Adrenal gland (tissue), 12 donors: ENCODE data around the gene PTCHD1. TPM values are rescaled to one million over a fixed set of nuclear protein-coding genes. Genes with fewer than 3 reads are reported as not detected.

Source experiments
- DNase-seq, 7 donors: peaks; one replicate each; pipeline ENCODE4 v3.0.0-alpha.2; 2019 to 2020
- H3K27ac ChIP-seq, 5 donors: fragments of 200-600 bp; sonication (generic) in 4 of 5; 1 replicate in 3 of 5; 2 replicates in 2 of 5; pipeline versions ENCODE4 v1.5.1 to v1.8.0; 2016 to 2020; ENCODE audit warnings: mild to moderate bottlenecking in 1 of 5
- H3K27me3 ChIP-seq: fragments of 200-600 bp; 2 replicates; pipeline ENCODE4 v1.8.0; 2021
- H3K36me3 ChIP-seq, 2 donors: fragments of 200-600 bp; replicated peaks in 1 of 2; 1 replicate in 1 of 2; 2 replicates in 1 of 2; pipeline versions ENCODE4 v1.5.1 to v1.8.0; 2018 to 2022
- H3K4me1 ChIP-seq, 2 donors: fragments of 200-600 bp; replicated peaks in 1 of 2; 1 replicate in 1 of 2; 2 replicates in 1 of 2; pipeline versions ENCODE4 v1.5.1 to v1.8.0; 2018 to 2021
- H3K4me3 ChIP-seq, 4 donors: fragments of 200-600 bp; sonication (generic) in 3 of 4; one replicate each; pipeline ENCODE4 v1.5.1; 2016 to 2018
- H3K9me3 ChIP-seq, 3 donors: fragments of 200-600 bp; sonication (generic) in 1 of 3; replicated peaks in 1 of 3; 1 replicate in 2 of 3; 2 replicates in 1 of 3; pipeline versions ENCODE4 v1.5.1 to v1.8.0; 2016 to 2021
- POLR2A ChIP-seq, 2 donors: fragments of 450-650 bp; IDR thresholded peaks; one replicate each; pipeline ENCODE4 v1.6.1; 2017; ENCODE audit warnings: antibody characterized with exemption in 2 of 2, mild to moderate bottlenecking in 2 of 2, moderate library complexity in 1 of 2
- WGBS, 4 donors: extraction: QIAGEN DNeasy Blood & Tissue Kit in 2 of 4; methylation state at CpG; one replicate each; pipeline versions ENCODE4 v1.1.5 to v1.1.7; 2013 to 2017; 5-methylcytosine and 5-hydroxymethylcytosine counted together
- intact Hi-C, 2 donors: fragments of 100-400 bp; cut with DNase I; formaldehyde crosslinking; loops; one replicate each; pipeline versions ENCODE4 v1.14.1 to v1.15.0; 2022 to 2023
- polyA plus RNA-seq, 3 donors: library from polyadenylated mRNA; stranded (reverse); fragments of 200-250 nt in 2 of 3; fragments of 350-450 nt in 1 of 3; fragmentation: Illumina TruSeq in 1 of 3; extraction: RNeasy Lipid Tissue Mini Kit (QIAGEN cat#74804) in 1 of 3; gene quantifications; one replicate each; pipeline ENCODE4 v1.2.3, GENCODE V29; 2013 to 2014
- total RNA-seq, 9 donors: library from RNA; depleted of rRNA in 4 of 9; stranded (reverse); fragments of >200 nt in 4 of 9; fragments of 120-200 nt in 1 of 9; fragmentation: NEBNext Ultra II Directional in 1 of 9; extraction: Animal tissue kit (Norgen Biotek cat#: 25700) in 1 of 9; gene quantifications; one replicate each; pipeline versions ENCODE4 v1.1.0 to v1.2.4, GENCODE V29; 2013 to 2023
- TF ChIP-seq, protein P1 (sequence below), 6 experiments: fragments of 450-650 bp in 4 of 6; fragments of 200-600 bp in 2 of 6; sonication (generic) in 1 of 6; IDR thresholded peaks; 1 replicate in 5 of 6; 2 replicates in 1 of 6; pipeline versions ENCODE4 v1.5.1 to v1.8.0; 2016 to 2021; ENCODE audit warnings: antibody characterized with exemption in 6 of 6, mild to moderate bottlenecking in 2 of 6, moderate library complexity in 1 of 6
- donor health status: healthy with polysubstance abuse.
- donor health status: Bipolar disorder and iron deficiency.
- donor health status: DM: yes; HTN: yes; CAD: no.
- donor health status: DM: no; HTN: no; CAD: no.
- donor health status: DM: no; HTN: no; CAD: no.
- donor health status: DM: yes; HTN: yes; CAD: no.

Gene PTCHD1
- total and polyA plus RNA-seq, 12 donors: 0.07 to 1.7 (median 0.11) TPM; not detected in 5

DNA sequence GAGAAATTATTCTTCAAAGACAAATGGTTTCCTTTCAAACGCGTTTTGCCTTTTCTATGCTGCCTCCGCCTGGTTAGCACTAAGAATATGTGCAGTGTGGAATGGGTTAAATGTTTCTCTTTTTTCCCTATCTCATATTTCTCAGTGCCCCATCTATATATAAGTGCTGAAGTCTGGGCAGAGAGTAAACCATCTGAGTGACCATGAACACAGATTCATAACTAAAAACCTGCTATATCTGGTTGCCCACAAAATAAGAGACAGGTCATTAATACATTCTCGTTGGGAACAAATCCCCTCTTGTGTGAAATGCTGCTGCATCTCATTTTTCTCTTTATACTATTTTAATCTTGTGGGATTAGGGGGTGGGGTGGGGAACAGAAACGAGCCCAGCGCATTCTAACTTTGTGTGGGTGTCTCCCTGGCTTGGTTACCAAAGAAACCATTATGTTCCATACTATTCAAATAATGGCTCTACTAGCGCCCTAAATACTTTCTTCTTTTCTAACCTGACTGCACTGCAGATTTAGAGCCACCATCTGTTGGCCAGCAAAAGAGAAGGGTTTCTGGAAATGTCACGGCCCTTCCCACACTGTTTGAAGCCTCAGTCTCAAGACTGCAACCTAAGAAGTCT lies 42.2 kb upstream of the PTCHD1 start:
- Histone ChIP-seq H3K9me3 (no peaks in the 10 kb centered on the region), H3K4me3 (no peak overlapping the region), H3K36me3 (no peaks in the 10 kb centered on the region), H3K27ac (no peak overlapping the region), H3K27me3 (no peaks in the 10 kb centered on the region), H3K4me1 (no peaks in the 10 kb centered on the region)
- intact Hi-C loops: no loop called here
- no peak for DNase-seq
- 55 to 67% (median 57%) methylated on average over 8 of the region's 8 CpGs for WGBS, 4 donors
- no peak for TF ChIP-seq POLR2A (IDR thresholded peaks at IDR 0.05)
- TF ChIP-seq, protein P1, sequence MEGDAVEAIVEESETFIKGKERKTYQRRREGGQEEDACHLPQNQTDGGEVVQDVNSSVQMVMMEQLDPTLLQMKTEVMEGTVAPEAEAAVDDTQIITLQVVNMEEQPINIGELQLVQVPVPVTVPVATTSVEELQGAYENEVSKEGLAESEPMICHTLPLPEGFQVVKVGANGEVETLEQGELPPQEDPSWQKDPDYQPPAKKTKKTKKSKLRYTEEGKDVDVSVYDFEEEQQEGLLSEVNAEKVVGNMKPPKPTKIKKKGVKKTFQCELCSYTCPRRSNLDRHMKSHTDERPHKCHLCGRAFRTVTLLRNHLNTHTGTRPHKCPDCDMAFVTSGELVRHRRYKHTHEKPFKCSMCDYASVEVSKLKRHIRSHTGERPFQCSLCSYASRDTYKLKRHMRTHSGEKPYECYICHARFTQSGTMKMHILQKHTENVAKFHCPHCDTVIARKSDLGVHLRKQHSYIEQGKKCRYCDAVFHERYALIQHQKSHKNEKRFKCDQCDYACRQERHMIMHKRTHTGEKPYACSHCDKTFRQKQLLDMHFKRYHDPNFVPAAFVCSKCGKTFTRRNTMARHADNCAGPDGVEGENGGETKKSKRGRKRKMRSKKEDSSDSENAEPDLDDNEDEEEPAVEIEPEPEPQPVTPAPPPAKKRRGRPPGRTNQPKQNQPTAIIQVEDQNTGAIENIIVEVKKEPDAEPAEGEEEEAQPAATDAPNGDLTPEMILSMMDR (IDR thresholded peaks at IDR 0.05): no peak

DNA sequence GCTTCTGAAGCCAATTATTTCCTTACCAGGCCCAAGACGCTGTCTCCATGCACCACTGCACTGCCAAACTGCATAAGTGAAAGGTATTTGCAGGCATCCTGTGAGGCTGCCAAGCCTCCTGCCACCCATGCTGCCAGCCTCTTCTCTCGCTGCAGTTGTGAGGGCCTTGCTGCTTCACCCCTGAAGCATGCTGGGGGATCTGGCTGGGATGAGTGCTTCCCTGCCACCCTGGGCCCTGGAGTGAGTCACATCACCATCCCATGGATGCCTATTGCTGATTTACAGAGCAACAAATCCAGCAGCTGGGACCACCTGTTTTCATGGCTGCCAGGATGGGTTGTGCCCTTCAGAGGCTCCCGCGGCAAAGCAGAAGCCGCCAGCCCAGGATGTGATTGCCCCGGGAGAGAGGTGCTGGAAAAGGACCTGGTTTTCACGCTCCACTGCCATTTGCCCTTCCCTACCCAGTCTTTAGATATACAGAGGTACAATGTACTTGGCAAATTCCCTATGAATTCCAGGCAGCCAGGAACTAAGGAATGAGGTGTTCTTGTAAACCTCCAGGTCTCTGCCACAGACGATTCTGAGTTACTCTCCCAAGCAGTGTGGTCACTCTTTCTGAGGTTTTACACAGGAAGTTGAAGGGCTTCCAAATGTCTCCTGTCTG lies 41.5 kb upstream of the PTCHD1 start:
- Histone ChIP-seq H3K36me3 (no peaks in the 10 kb centered on the region), H3K9me3 (no peaks in the 10 kb centered on the region), H3K27ac (no peak overlapping the region), H3K4me1 (no peaks in the 10 kb centered on the region), H3K4me3 (no peak overlapping the region), H3K27me3 (no peaks in the 10 kb centered on the region)
- WGBS, 4 donors: 75 to 82% (median 79%) methylated on average over 3 to 8 of the region's 8 CpGs
- intact Hi-C loops: no loop called here
- TF ChIP-seq, protein P1 (IDR thresholded peaks at IDR 0.05): no peak
- TF ChIP-seq POLR2A (IDR thresholded peaks at IDR 0.05): no peak
- no peak for DNase-seq

DNA sequence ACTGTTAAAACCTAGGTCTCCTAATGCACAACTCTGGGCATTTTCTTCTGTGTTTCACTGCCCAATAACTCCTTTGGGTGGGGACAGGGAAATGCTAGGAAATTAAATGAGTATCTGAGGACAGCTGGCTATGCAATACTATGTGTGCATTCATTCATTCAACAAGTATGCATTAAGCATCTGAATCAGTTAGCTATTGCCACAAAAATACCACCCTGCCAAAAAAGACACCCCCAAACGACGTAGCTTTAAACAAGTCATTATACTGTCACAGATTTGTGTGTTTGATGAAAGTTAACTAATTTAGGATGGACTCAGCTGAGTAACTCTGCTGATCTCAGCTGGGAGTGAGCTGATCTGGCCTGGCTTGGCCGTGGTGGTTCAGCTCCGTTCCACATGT lies 29.8 kb upstream of the PTCHD1 start:
- WGBS, 4 donors: 74 to 91% (median 81%) methylated on average over 4 of the region's 4 CpGs
- no peaks in the 10 kb centered on the region for H3K9me3 ChIP-seq
- no peak overlapping the region for H3K27ac ChIP-seq
- no peak for TF ChIP-seq POLR2A (IDR thresholded peaks at IDR 0.05)
- TF ChIP-seq, protein P1 (IDR thresholded peaks at IDR 0.05): no peak
- H3K36me3 ChIP-seq: no peaks in the 10 kb centered on the region
- H3K4me1 ChIP-seq: no peaks in the 10 kb centered on the region
- DNase-seq: no peak
- peaks cover 19% of the 10 kb centered on the region for H3K27me3 ChIP-seq
- intact Hi-C loops: no loop called here
- no peak overlapping the region for H3K4me3 ChIP-seq

DNA sequence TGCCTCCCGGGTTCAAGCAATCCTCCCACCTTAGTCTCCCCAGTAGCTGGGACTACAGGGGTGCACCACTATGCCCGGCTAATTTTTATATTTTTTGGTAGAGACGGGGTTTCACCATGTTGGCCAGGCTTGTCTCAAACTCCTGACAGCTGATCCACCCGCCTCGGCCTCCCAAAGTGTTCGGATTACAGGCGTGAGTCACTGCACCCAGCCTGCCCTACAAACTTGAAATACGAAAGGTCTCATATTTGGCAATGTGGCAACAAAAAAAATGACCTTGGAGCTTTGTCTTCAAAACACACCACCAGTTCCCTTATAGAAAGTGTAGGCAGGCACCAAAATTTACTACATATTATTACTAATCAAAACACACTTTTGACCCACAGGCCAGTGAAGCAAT lies 22.9 kb upstream of the PTCHD1 start:
- TF ChIP-seq, protein P1 (IDR thresholded peaks at IDR 0.05): no peak
- TF ChIP-seq POLR2A (IDR thresholded peaks at IDR 0.05): no peak
- H3K27me3 ChIP-seq: peaks cover 6% of the 10 kb centered on the region
- no peak overlapping the region for H3K4me3 ChIP-seq
- no peak overlapping the region for H3K27ac ChIP-seq
- WGBS, 4 donors: 60 to 81% (median 70%) methylated on average over 8 of the region's 8 CpGs
- H3K36me3 ChIP-seq: no peaks in the 10 kb centered on the region
- DNase-seq: no peak
- no peaks in the 10 kb centered on the region for H3K4me1 ChIP-seq
- intact Hi-C loops: no loop called here
- H3K9me3 ChIP-seq: no peaks in the 10 kb centered on the region
